Liver (tissue), 9 donors: ENCODE results near the gene CNFN. TPM values are rescaled to one million over a fixed set of nuclear protein-coding genes. Genes with fewer than 3 reads are reported as not detected.

Experiments
- DNase-seq: peaks from one replicate; pipeline ENCODE4 v3.0.0-alpha.2; 2017; ENCODE audit warnings: low spot score
- H3K27ac ChIP-seq, 2 donors: one replicate each; pipeline ENCODE4 v1.7.0; 2013; ENCODE audit warnings: inconsistent platforms in 2 of 2, low read length in 2 of 2, control low read depth in 1 of 2, low read depth in 1 of 2, mild to moderate bottlenecking in 1 of 2
- H3K27me3 ChIP-seq, 4 donors: one replicate each; pipeline versions ENCODE4 v1.6.1 to v1.7.0; 2013; ENCODE audit warnings: low read length in 3 of 4, inconsistent platforms in 1 of 4, mild to moderate bottlenecking in 1 of 4, moderate library complexity in 1 of 4; ENCODE audit not compliant: control insufficient read depth in 4 of 4, insufficient read depth in 4 of 4
- H3K36me3 ChIP-seq, 4 donors: one replicate each; pipeline versions ENCODE4 v1.6.1 to v1.7.0; 2013; ENCODE audit warnings: low read length in 3 of 4, mild to moderate bottlenecking in 3 of 4, low read depth in 1 of 4, moderate library complexity in 1 of 4; ENCODE audit not compliant: control insufficient read depth in 4 of 4, insufficient read depth in 3 of 4
- H3K4me1 ChIP-seq, 4 donors: one replicate each; pipeline versions ENCODE4 v1.6.1 to v1.7.0; 2013; ENCODE audit warnings: low read length in 3 of 4, mild to moderate bottlenecking in 3 of 4, moderate library complexity in 1 of 4; ENCODE audit not compliant: control insufficient read depth in 4 of 4, insufficient read depth in 4 of 4
- H3K4me3 ChIP-seq, 3 donors: one replicate each; pipeline versions ENCODE4 v1.6.1 to v1.7.0; 2013; ENCODE audit warnings: low read length in 3 of 3, control low read depth in 1 of 3, low read depth in 1 of 3, mild to moderate bottlenecking in 1 of 3
- H3K9ac ChIP-seq, 2 donors: one replicate each; pipeline ENCODE4 v1.7.0; 2013; ENCODE audit warnings: low read length in 2 of 2, mild to moderate bottlenecking in 2 of 2, moderate library complexity in 2 of 2, control low read depth in 1 of 2, low read depth in 1 of 2
- H3K9me3 ChIP-seq, 4 donors: one replicate each; pipeline versions ENCODE4 v1.6.1 to v1.7.0; 2013; ENCODE audit warnings: low read length in 3 of 4; ENCODE audit not compliant: control insufficient read depth in 4 of 4
- ATF3 ChIP-seq: IDR thresholded peaks from 2 replicates; pipeline ENCODE4 v1.6.1; 2016; ENCODE audit warnings: antibody characterized with exemption
- EGR1 ChIP-seq, 2 donors: IDR thresholded peaks; 2 replicates each; pipeline ENCODE4 v1.6.1; 2016 to 2018; ENCODE audit warnings: antibody characterized with exemption in 2 of 2, low read depth in 2 of 2
- FOXA1 ChIP-seq: IDR thresholded peaks from 2 replicates; pipeline ENCODE4 v1.6.1; 2016; ENCODE audit warnings: antibody characterized with exemption
- FOXA2 ChIP-seq: IDR thresholded peaks from 2 replicates; pipeline ENCODE4 v1.6.1; 2016; ENCODE audit warnings: antibody characterized with exemption
- GABPA ChIP-seq, 2 donors: IDR thresholded peaks in 1 of 2; conservative IDR thresholded peaks in 1 of 2; 2 replicates each; pipeline ENCODE4 v1.6.1; 2016; ENCODE audit warnings: antibody characterized with exemption in 2 of 2, mild to moderate bottlenecking in 1 of 2, moderate library complexity in 1 of 2
- HNF4A ChIP-seq, 2 donors: conservative IDR thresholded peaks; 2 replicates each; pipeline ENCODE4 v1.6.1; 2016; ENCODE audit warnings: antibody characterized with exemption in 2 of 2, mild to moderate bottlenecking in 2 of 2
- HNF4G ChIP-seq: IDR thresholded peaks from 2 replicates; pipeline ENCODE4 v1.6.1; 2016; ENCODE audit warnings: antibody characterized with exemption
- JUND ChIP-seq, 2 donors: IDR thresholded peaks; 2 replicates each; pipeline ENCODE4 v1.6.1; 2016; ENCODE audit warnings: antibody characterized with exemption in 2 of 2
- MAX ChIP-seq: IDR thresholded peaks from 2 replicates; pipeline ENCODE4 v1.6.1; 2016; ENCODE audit warnings: antibody characterized with exemption
- NR2F2 ChIP-seq: IDR thresholded peaks from 2 replicates; pipeline ENCODE4 v1.6.1; 2016; ENCODE audit warnings: antibody characterized with exemption
- RAD21 ChIP-seq, 2 donors: IDR thresholded peaks; 2 replicates each; pipeline ENCODE4 v1.6.1; 2016; ENCODE audit warnings: antibody characterized with exemption in 2 of 2, mild to moderate bottlenecking in 2 of 2
- RXRA ChIP-seq, 2 donors: IDR thresholded peaks; 2 replicates each; pipeline ENCODE4 v1.6.1; 2017 to 2018; ENCODE audit warnings: antibody characterized with exemption in 2 of 2, mild to moderate bottlenecking in 1 of 2
- SP1 ChIP-seq: IDR thresholded peaks from 2 replicates; pipeline ENCODE4 v1.6.1; 2018; ENCODE audit warnings: antibody characterized with exemption, mild to moderate bottlenecking
- TAF1 ChIP-seq: conservative IDR thresholded peaks from 2 replicates; pipeline ENCODE4 v1.6.1; 2016; ENCODE audit warnings: antibody characterized with exemption, mild to moderate bottlenecking
- WGBS: extraction: QIAGEN DNeasy Blood & Tissue Kit; methylation state at CpG from one replicate; pipeline ENCODE4 v1.1.7; 2013; 5-methylcytosine and 5-hydroxymethylcytosine counted together
- polyA plus RNA-seq, 2 donors: library from polyadenylated mRNA; stranded (reverse) in 1 of 2; unstranded in 1 of 2; fragments of 200-250 nt in 1 of 2; fragments of >200 nt in 1 of 2; fragmentation: Nextera tagmentation in 1 of 2; extraction: Ambion mirVana in 1 of 2; gene quantifications; one replicate each; pipeline versions ENCODE4 v1.2.1 to v1.2.3, GENCODE V29; 2013 to 2015
- total RNA-seq, 2 donors: library from RNA; depleted of rRNA; stranded (reverse); fragments of >200 nt; gene quantifications; one replicate each; pipeline ENCODE4 v1.2.3, GENCODE V29; 2014
- TF ChIP-seq, protein P1 (sequence below): IDR thresholded peaks from 2 replicates; pipeline ENCODE4 v1.6.1; 2016; ENCODE audit warnings: antibody characterized with exemption
- TF ChIP-seq, protein P2 (sequence below): IDR thresholded peaks from 2 replicates; pipeline ENCODE4 v1.6.1; 2016; ENCODE audit warnings: antibody characterized with exemption, mild to moderate bottlenecking
- TF ChIP-seq, protein P3 (sequence below): fragments of 150-350 bp; IDR thresholded peaks from 2 replicates; pipeline ENCODE4 v1.5.1; 2017; ENCODE audit warnings: improper control_type of control experiment, low read depth, low read length; ENCODE audit not compliant: missing input control
- donor health status: healthy.
- donor health status: healthy.
- donor health status: healthy.
- donor health status: healthy.
- donor health status: healthy.

Gene CNFN
- not detected for total RNA-seq
- 1 to 10 TPM in 1 of 2 donors, under 1 TPM in 1; 0.57 to 1.2 TPM for polyA plus RNA-seq

DNA sequence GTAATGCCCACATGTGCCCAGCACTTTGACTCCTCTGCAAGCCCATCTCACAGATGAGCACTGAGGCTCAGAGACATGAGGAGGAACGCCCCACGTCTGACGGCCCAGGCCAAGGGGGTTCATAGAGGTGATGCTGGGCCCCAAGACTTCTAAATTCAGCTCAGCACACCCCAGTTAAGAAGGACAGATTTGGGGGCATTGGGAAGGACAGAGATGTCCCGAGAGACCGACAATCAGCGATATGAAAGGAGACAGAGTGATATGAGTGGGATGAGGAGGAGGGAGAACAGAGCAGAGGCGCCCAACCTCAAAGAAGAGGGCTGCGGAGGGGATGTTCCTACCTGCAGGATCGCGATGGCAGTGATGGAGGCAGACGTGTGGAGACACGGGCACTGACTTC, at the start of gene CNFN:
Gene CNFN, minus strand, starts transcription at position 399 of the 400 bp plus-strand sequence. CDS start 1,260 bp downstream, outside the sequence.
- no peaks in the 10 kb centered on the region for H3K9me3 ChIP-seq
- no peak within 1 kb of the TSS for H3K4me3 ChIP-seq
- TF ChIP-seq SP1 (no peak), MAX (no peak), HNF4G (no peak), FOXA2 (no peak), TAF1 (no peak), HNF4A (conservative IDR thresholded peaks at IDR 0.05) (no peak), NR2F2 (no peak)
- TF ChIP-seq, protein P1, sequence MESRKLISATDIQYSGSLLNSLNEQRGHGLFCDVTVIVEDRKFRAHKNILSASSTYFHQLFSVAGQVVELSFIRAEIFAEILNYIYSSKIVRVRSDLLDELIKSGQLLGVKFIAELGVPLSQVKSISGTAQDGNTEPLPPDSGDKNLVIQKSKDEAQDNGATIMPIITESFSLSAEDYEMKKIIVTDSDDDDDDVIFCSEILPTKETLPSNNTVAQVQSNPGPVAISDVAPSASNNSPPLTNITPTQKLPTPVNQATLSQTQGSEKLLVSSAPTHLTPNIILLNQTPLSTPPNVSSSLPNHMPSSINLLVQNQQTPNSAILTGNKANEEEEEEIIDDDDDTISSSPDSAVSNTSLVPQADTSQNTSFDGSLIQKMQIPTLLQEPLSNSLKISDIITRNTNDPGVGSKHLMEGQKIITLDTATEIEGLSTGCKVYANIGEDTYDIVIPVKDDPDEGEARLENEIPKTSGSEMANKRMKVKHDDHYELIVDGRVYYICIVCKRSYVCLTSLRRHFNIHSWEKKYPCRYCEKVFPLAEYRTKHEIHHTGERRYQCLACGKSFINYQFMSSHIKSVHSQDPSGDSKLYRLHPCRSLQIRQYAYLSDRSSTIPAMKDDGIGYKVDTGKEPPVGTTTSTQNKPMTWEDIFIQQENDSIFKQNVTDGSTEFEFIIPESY = no peak
- no peaks in the 10 kb centered on the region for H3K36me3 ChIP-seq
- no peak within 1 kb of the TSS for H3K27ac ChIP-seq
- peaks cover 0 to 5% (median 4%) of the 10 kb centered on the region in 4 donors for H3K4me1 ChIP-seq
- 55% methylated on average over 12 of the region's 12 CpGs for WGBS
- DNase-seq = no peak
- no peak within 1 kb of the TSS for H3K9ac ChIP-seq
- H3K27me3 ChIP-seq = peaks cover 0 to 6% (median 0%) of the 10 kb centered on the region in 4 donors

GRCh38 chr19:42436006-42436405, 45.9 kb upstream of the CNFN start:
- Histone ChIP-seq H3K27ac (no peak overlapping the region), H3K36me3 (no peaks in the 10 kb centered on the region), H3K9ac (no peak overlapping the region), H3K27me3 (no peaks in the 10 kb centered on the region), H3K4me1 (peaks cover 7 to 17% (median 11%) of the 10 kb centered on the region in 4 donors), H3K4me3 (no peak overlapping the region), H3K9me3 (no peaks in the 10 kb centered on the region)
- DNase-seq = no peak
- WGBS = 74% methylated on average over 3 of the region's 3 CpGs
- TF ChIP-seq NR2F2 (peak; percentile 24), RAD21 (IDR thresholded peaks at IDR 0.05) (no peak)

DNA sequence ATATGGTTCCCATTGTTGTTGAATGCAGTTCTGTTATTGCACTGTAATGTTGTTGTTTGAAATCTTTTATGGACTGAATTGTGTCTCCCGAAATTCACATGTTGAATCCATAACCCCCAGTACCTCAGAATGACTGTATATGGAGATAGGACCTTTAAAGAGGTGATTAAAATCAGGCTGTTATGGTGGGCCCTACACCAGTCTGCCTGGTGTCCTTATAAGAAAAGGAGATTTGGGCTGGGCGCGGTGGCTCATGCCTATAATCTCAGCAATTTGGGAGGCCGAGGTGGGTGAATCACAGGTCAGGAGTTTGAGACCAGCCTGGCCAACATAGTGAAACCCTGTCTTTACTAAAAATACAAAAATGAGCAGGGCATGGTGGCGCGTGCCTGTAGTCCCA, 45.2 kb upstream of the CNFN start:
- Histone ChIP-seq H3K9me3 (no peaks in the 10 kb centered on the region), H3K27me3 (no peaks in the 10 kb centered on the region), H3K27ac (no peak overlapping the region), H3K4me3 (no peak overlapping the region), H3K36me3 (no peaks in the 10 kb centered on the region), H3K4me1 (peaks cover 4 to 11% (median 5%) of the 10 kb centered on the region in 4 donors), H3K9ac (no peak overlapping the region)
- DNase-seq = no peak
- 95% methylated on average over 6 of the region's 6 CpGs for WGBS
- TF ChIP-seq FOXA2 (no peak), GABPA (IDR thresholded peaks at IDR 0.05 in 1 of 2, conservative IDR thresholded peaks at IDR 0.05 in 1 of 2) (no peak), HNF4G (no peak), ATF3 (no peak), TAF1 (no peak), FOXA1 (no peak), RAD21 (IDR thresholded peaks at IDR 0.05) (no peak), SP1 (no peak), HNF4A (conservative IDR thresholded peaks at IDR 0.05) (no peak), MAX (no peak), JUND (IDR thresholded peaks at IDR 0.05) (no peak), RXRA (IDR thresholded peaks at IDR 0.05) (no peak), NR2F2 (no peak), EGR1 (IDR thresholded peaks at IDR 0.05; ENCODE audit: low read depth in 2 of 2) (no peak)
- TF ChIP-seq, protein P1 = no peak
- TF ChIP-seq, protein P2, sequence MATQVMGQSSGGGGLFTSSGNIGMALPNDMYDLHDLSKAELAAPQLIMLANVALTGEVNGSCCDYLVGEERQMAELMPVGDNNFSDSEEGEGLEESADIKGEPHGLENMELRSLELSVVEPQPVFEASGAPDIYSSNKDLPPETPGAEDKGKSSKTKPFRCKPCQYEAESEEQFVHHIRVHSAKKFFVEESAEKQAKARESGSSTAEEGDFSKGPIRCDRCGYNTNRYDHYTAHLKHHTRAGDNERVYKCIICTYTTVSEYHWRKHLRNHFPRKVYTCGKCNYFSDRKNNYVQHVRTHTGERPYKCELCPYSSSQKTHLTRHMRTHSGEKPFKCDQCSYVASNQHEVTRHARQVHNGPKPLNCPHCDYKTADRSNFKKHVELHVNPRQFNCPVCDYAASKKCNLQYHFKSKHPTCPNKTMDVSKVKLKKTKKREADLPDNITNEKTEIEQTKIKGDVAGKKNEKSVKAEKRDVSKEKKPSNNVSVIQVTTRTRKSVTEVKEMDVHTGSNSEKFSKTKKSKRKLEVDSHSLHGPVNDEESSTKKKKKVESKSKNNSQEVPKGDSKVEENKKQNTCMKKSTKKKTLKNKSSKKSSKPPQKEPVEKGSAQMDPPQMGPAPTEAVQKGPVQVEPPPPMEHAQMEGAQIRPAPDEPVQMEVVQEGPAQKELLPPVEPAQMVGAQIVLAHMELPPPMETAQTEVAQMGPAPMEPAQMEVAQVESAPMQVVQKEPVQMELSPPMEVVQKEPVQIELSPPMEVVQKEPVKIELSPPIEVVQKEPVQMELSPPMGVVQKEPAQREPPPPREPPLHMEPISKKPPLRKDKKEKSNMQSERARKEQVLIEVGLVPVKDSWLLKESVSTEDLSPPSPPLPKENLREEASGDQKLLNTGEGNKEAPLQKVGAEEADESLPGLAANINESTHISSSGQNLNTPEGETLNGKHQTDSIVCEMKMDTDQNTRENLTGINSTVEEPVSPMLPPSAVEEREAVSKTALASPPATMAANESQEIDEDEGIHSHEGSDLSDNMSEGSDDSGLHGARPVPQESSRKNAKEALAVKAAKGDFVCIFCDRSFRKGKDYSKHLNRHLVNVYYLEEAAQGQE = no peak
- TF ChIP-seq, protein P3, sequence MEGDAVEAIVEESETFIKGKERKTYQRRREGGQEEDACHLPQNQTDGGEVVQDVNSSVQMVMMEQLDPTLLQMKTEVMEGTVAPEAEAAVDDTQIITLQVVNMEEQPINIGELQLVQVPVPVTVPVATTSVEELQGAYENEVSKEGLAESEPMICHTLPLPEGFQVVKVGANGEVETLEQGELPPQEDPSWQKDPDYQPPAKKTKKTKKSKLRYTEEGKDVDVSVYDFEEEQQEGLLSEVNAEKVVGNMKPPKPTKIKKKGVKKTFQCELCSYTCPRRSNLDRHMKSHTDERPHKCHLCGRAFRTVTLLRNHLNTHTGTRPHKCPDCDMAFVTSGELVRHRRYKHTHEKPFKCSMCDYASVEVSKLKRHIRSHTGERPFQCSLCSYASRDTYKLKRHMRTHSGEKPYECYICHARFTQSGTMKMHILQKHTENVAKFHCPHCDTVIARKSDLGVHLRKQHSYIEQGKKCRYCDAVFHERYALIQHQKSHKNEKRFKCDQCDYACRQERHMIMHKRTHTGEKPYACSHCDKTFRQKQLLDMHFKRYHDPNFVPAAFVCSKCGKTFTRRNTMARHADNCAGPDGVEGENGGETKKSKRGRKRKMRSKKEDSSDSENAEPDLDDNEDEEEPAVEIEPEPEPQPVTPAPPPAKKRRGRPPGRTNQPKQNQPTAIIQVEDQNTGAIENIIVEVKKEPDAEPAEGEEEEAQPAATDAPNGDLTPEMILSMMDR = no peak
